ENCODE measurements around the gene FOXS1. TPM values are rescaled to one million over a fixed set of nuclear protein-coding genes. Genes with fewer than 3 reads are reported as not detected.

Gene FOXS1
- total and polyA plus RNA-seq, 7 donors: 0.59 to 3.8 (median 0.87) TPM

- H3K4me1 ChIP-seq: peaks cover 6% of the 10 kb centered on the region
- no peak overlapping the region for H3K4me3 ChIP-seq
- intact Hi-C loops (cut with DNase I): loop anchor here in 1 of 2 donors (5.0 kb wide), 1 partner anchor 172 kb away; no protein-coding TSS in a partner anchor
- WGBS, 3 donors: 36 to 54% (median 37%) methylated on average over 7 of the region's 7 CpGs
- DNase-seq (no peak), ATAC-seq (no peak)
- peaks cover 0 to 49% (median 8%) of the 10 kb centered on the region in 3 donors for H3K27me3 ChIP-seq (ENCODE audit: insufficient read depth in 3 of 3, low read length in 2 of 3)
- TF ChIP-seq CTCF (IDR thresholded peaks at IDR 0.05): no peak
- no peaks in the 10 kb centered on the region for H3K9me3 ChIP-seq
- no peaks in the 10 kb centered on the region for H3K36me3 ChIP-seq (ENCODE audit: insufficient read depth in 1 of 2, low read depth in 1 of 2)
- no peak overlapping the region for H3K27ac ChIP-seq
Measured at GRCh38 chr20:31859998-31860380, 14.6 kb upstream of the FOXS1 start.

GRCh38 chr20:31859266-31859997 lies 14.0 kb upstream of the FOXS1 start:
- no peak for ATAC-seq

GRCh38 chr20:31858760-31859083 lies 13.3 kb upstream of the FOXS1 start:
- Histone ChIP-seq H3K4me1 (peaks cover 6% of the 10 kb centered on the region), H3K27ac (no peak overlapping the region), H3K27me3 (ENCODE audit: insufficient read depth in 3 of 3, low read length in 2 of 3) (peaks cover 0 to 49% (median 8%) of the 10 kb centered on the region in 3 donors), H3K4me3 (no peak overlapping the region), H3K9me3 (no peaks in the 10 kb centered on the region), H3K36me3 (ENCODE audit: insufficient read depth in 1 of 2, low read depth in 1 of 2) (no peaks in the 10 kb centered on the region)
- ATAC-seq: no peak
- no peak for DNase-seq
- intact Hi-C loops (cut with DNase I): loop anchor here in 1 of 2 donors (5.0 kb wide), 1 partner anchor 174 kb away; no protein-coding TSS in a partner anchor
- WGBS, 3 donors: 52 to 63% (median 58%) methylated on average over 3 of the region's 3 CpGs
- TF ChIP-seq CTCF (IDR thresholded peaks at IDR 0.05): no peak

More at GRCh38 chr20:31859266-31859997, 14.0 kb upstream of the FOXS1 start:
- H3K27me3 ChIP-seq (ENCODE audit: insufficient read depth in 3 of 3, low read length in 2 of 3): peaks cover 0 to 49% (median 8%) of the 10 kb centered on the region in 3 donors
- intact Hi-C loops (cut with DNase I): loop anchor here in 1 of 2 donors (5.0 kb wide), 1 partner anchor 173 kb away; no protein-coding TSS in a partner anchor
- no peaks in the 10 kb centered on the region for H3K9me3 ChIP-seq
- no peak overlapping the region for H3K4me3 ChIP-seq
- no peaks in the 10 kb centered on the region for H3K36me3 ChIP-seq (ENCODE audit: insufficient read depth in 1 of 2, low read depth in 1 of 2)
- peak in 1 of 2 donors; percentile 33 for DNase-seq
- peaks cover 6% of the 10 kb centered on the region for H3K4me1 ChIP-seq
- TF ChIP-seq CTCF (IDR thresholded peaks at IDR 0.05): no peak
- 90 to 92% (median 91%) methylated on average over 5 of the region's 5 CpGs for WGBS, 3 donors
- H3K27ac ChIP-seq: no peak overlapping the region

- WGBS, 3 donors: 75 to 81% (median 79%) methylated on average over 15 of the region's 15 CpGs
- no peak for TF ChIP-seq CTCF (IDR thresholded peaks at IDR 0.05)
- Histone ChIP-seq H3K4me1 (peaks cover 6% of the 10 kb centered on the region), H3K9me3 (no peaks in the 10 kb centered on the region), H3K4me3 (no peak overlapping the region), H3K27me3 (ENCODE audit: insufficient read depth in 3 of 3, low read length in 2 of 3) (peaks cover 0 to 49% (median 8%) of the 10 kb centered on the region in 3 donors), H3K27ac (no peak overlapping the region), H3K36me3 (ENCODE audit: insufficient read depth in 1 of 2, low read depth in 1 of 2) (no peaks in the 10 kb centered on the region)
- intact Hi-C loops (cut with DNase I): loop anchor here in 1 of 2 donors (5.0 kb wide), 1 partner anchor 174 kb away; no protein-coding TSS in a partner anchor
- ATAC-seq (no peak), DNase-seq (peak in 1 of 2 donors; percentile 41)
Measured at GRCh38 chr20:31857861-31858759, 12.7 kb upstream of the FOXS1 start.
